PC-9 (cell line): ENCODE results near the gene DPP10.

Source experiments
- CTCF ChIP-seq: fragments of 200-600 bp; sonication (generic); conservative IDR thresholded peaks from 2 replicates; pipeline ENCODE4 v1.6.1; 2017; ENCODE audit warnings: mixed run types, antibody characterized with exemption, mild to moderate bottlenecking, moderate library complexity
- EZH2 ChIP-seq: fragments of 200-600 bp; sonication (generic); IDR thresholded peaks from 2 replicates; pipeline ENCODE4 v1.8.0; 2017; ENCODE audit warnings: antibody characterized with exemption, low read depth

GRCh38 chr2:114862243-114862642 lies 419.8 kb downstream of the DPP10 start:
- TF ChIP-seq CTCF, result no peak
- TF ChIP-seq EZH2, result no peak
